ENCODE data around the gene UBE3D. TPM values are rescaled to one million over a fixed set of nuclear protein-coding genes. Genes with fewer than 3 reads are reported as not detected.

UBE3D gene
- total RNA-seq, 1 experiment from 2014 or later, result 11.0 TPM

- peaks cover 29% of the 10 kb centered on the region for H3K4me1 ChIP-seq (ENCODE audit: control insufficient read depth, insufficient read depth, low read length)
- in situ Hi-C loops (cut with HindIII; ENCODE audit: low pct_unique_long_range_greater_than_20kb, low sequenced_read_pairs), result no loop called here
- H3K9me3 ChIP-seq (ENCODE audit: control insufficient read depth, insufficient read depth, low read depth, low read length), result no peaks in the 10 kb centered on the region
- BruUV-seq (replicated peaks), result no TSS peak
- DNase-seq (ENCODE audit: low read depth, low spot score) (no peak), ATAC-seq (no peak)
- intact Hi-C loops (cut with micrococcal nuclease; ENCODE audit: unreplicated experiment), result no loop called here
- no peaks in the 10 kb centered on the region for H3K27me3 ChIP-seq (ENCODE audit: control insufficient read depth, insufficient read depth, low read length)
- H3K36me3 ChIP-seq (ENCODE audit: control insufficient read depth, insufficient read depth, low read length), result no peaks in the 10 kb centered on the region; the same call in 1 of the 2 replicates
- CTCF ChIA-PET, result no interaction called here
- H3K27ac ChIP-seq (ENCODE audit: low read length), result peak overlapping the region; percentile 76; the same call in 1 of the 2 replicates
- no peak overlapping the region for H3K4me3 ChIP-seq (ENCODE audit: low read depth in 2 of 2, low read length in 2 of 2)
- POLR2A ChIA-PET, result no interaction called here
- no peak for TF ChIP-seq POLR2AphosphoS5 (IDR thresholded peaks at IDR 0.05; ENCODE audit: low read depth, low read length)
- no peak for TF ChIP-seq SIN3A (IDR thresholded peaks at IDR 0.05; ENCODE audit: borderline replicate concordance, insufficient read depth, low read depth, low read length)
- no peak for TF ChIP-seq TCF7L2 (IDR thresholded peaks at IDR 0.05; ENCODE audit: low read depth, low read length)
- TF ChIP-seq REST (IDR thresholded peaks at IDR 0.05; ENCODE audit: insufficient read depth in 1 of 2, low read depth in 2 of 2, low read length in 1 of 2), result no peak
- TF ChIP-seq, protein P1, sequence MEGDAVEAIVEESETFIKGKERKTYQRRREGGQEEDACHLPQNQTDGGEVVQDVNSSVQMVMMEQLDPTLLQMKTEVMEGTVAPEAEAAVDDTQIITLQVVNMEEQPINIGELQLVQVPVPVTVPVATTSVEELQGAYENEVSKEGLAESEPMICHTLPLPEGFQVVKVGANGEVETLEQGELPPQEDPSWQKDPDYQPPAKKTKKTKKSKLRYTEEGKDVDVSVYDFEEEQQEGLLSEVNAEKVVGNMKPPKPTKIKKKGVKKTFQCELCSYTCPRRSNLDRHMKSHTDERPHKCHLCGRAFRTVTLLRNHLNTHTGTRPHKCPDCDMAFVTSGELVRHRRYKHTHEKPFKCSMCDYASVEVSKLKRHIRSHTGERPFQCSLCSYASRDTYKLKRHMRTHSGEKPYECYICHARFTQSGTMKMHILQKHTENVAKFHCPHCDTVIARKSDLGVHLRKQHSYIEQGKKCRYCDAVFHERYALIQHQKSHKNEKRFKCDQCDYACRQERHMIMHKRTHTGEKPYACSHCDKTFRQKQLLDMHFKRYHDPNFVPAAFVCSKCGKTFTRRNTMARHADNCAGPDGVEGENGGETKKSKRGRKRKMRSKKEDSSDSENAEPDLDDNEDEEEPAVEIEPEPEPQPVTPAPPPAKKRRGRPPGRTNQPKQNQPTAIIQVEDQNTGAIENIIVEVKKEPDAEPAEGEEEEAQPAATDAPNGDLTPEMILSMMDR (IDR thresholded peaks at IDR 0.05), result no peak
Observed at GRCh38 chr6:83071707-83072106, 6.1 kb upstream of the UBE3D start.

DNA sequence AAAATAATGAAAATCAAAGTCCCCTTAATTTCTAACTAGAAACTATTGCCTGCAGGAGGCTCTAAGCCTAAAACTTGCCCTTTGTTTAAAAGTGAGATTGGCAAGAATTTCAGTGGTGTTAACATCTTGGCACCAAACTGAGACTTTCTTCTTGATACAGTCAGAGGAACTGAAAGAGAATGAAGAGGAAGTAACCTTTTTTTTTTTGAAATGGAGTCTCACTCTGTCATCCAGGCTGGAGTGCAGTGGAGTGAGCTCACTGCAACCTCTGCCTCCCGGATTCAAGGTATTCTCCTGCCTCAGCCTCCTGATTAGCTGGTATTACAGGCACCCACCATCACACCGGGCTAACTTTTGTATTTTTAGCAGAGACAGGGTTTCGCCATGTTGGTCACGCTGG is 5.4 kb upstream of the UBE3D start:
- TF ChIP-seq POLR2AphosphoS5 (IDR thresholded peaks at IDR 0.05; ENCODE audit: low read depth, low read length), result no peak
- TF ChIP-seq, protein P1 (IDR thresholded peaks at IDR 0.05), result no peak
- TF ChIP-seq REST (IDR thresholded peaks at IDR 0.05; ENCODE audit: insufficient read depth in 1 of 2, low read depth in 2 of 2, low read length in 1 of 2), result no peak
- no peak for TF ChIP-seq SIN3A (IDR thresholded peaks at IDR 0.05; ENCODE audit: borderline replicate concordance, insufficient read depth, low read depth, low read length)
- no peak for TF ChIP-seq TCF7L2 (IDR thresholded peaks at IDR 0.05; ENCODE audit: low read depth, low read length)
- in situ Hi-C loops (cut with HindIII; ENCODE audit: low pct_unique_long_range_greater_than_20kb, low sequenced_read_pairs), result no loop called here
- BruUV-seq (replicated peaks), result no TSS peak
- Histone ChIP-seq H3K9me3 (ENCODE audit: control insufficient read depth, insufficient read depth, low read depth, low read length) (no peaks in the 10 kb centered on the region), H3K27ac (ENCODE audit: low read length) (peak overlapping the region; percentile 76), H3K36me3 (ENCODE audit: control insufficient read depth, insufficient read depth, low read length) (no peaks in the 10 kb centered on the region; the same call in 1 of the 2 replicates), H3K27me3 (ENCODE audit: control insufficient read depth, insufficient read depth, low read length) (no peaks in the 10 kb centered on the region), H3K4me1 (ENCODE audit: control insufficient read depth, insufficient read depth, low read length) (peaks cover 31% of the 10 kb centered on the region), H3K4me3 (ENCODE audit: low read depth in 2 of 2, low read length in 2 of 2) (peak overlapping the region; percentile 28 to 45; a peak in 3 of 4 replicates)
- DNase-seq (ENCODE audit: low read depth, low spot score) (no peak), ATAC-seq (no peak)
- POLR2A ChIA-PET, result no interaction called here
- CTCF ChIA-PET, result no interaction called here
- intact Hi-C loops (cut with micrococcal nuclease; ENCODE audit: unreplicated experiment), result no loop called here
